ENCODE data around the gene SLC10A3.
A peak's percentile ranks its signal among the peaks of the same experiment; 100 is the strongest.

SLC10A3 gene

GRCh38 chrX:154482786-154483185 lies 7.6 kb downstream of the SLC10A3 start:
- no peak for DNase-seq

- DNase-seq = no peak
These were observed 8.4 kb downstream of the SLC10A3 start for GRCh38 chrX:154481911-154482601.

- no peak for DNase-seq
These were observed 9.2 kb downstream of the SLC10A3 start for GRCh38 chrX:154481195-154481594.

GRCh38 chrX:154478728-154479622 lies 11.5 kb downstream of the SLC10A3 start, which contains the start of gene LAGE3:
LAGE3 (minus strand) TSS chrX:154479281; CDS start chrX:154478915, 366 bp downstream.
- DNase-seq = peak; percentile 87

- no peak for DNase-seq
These were observed 12.4 kb downstream of the SLC10A3 start for GRCh38 chrX:154477891-154478477.

- DNase-seq = no peak
These were observed 13.6 kb downstream of the SLC10A3 start for GRCh38 chrX:154476821-154477220.

GRCh38 chrX:154473683-154474082 lies 16.7 kb downstream of the SLC10A3 start:
- DNase-seq = no peak

GRCh38 chrX:154472685-154473632 lies 17.5 kb downstream of the SLC10A3 start:
- DNase-seq = no peak

- no peak for DNase-seq
These were observed 18.4 kb downstream of the SLC10A3 start for GRCh38 chrX:154471839-154472684.

GRCh38 chrX:154470914-154471568 lies 19.4 kb downstream of the SLC10A3 start:
- DNase-seq = no peak

- no peak for DNase-seq
These were observed 20.0 kb downstream of the SLC10A3 start for GRCh38 chrX:154470434-154470833.

GRCh38 chrX:154469880-154470279 lies 20.5 kb downstream of the SLC10A3 start:
- DNase-seq = no peak

- DNase-seq = no peak
These were observed 21.3 kb downstream of the SLC10A3 start for GRCh38 chrX:154469114-154469513.

- DNase-seq = no peak
These were observed 22.2 kb downstream of the SLC10A3 start for GRCh38 chrX:154468217-154468616.

GRCh38 chrX:154467556-154467955 lies 22.9 kb downstream of the SLC10A3 start:
- no peak for DNase-seq

GRCh38 chrX:154466907-154467306 lies 23.5 kb downstream of the SLC10A3 start:
- no peak for DNase-seq

GRCh38 chrX:154466036-154466435 lies 24.4 kb downstream of the SLC10A3 start:
- no peak for DNase-seq

- no peak for DNase-seq
These were observed 24.8 kb downstream of the SLC10A3 start for GRCh38 chrX:154465601-154466000.

- no peak for DNase-seq
These were observed 25.5 kb downstream of the SLC10A3 start for GRCh38 chrX:154464806-154465365.

- DNase-seq = no peak
These were observed 26.7 kb downstream of the SLC10A3 start for GRCh38 chrX:154463611-154464220.
